Stimulated activated CD4-positive, alpha-beta T cell treated with anti-CD3 and anti-CD28 coated beads, TNF-alpha, amount 100 ng/mL, for 1 hour (primary cell): ENCODE data around the gene C2orf81.
"Not testable (repeated sequence)": the region's sequence is repeated elsewhere in the genome, so short reads cannot be mapped to it uniquely, and the experiment has no call there.

ENCODE experiments used
- DNase-seq, 3 donors: peaks; one replicate each; pipeline ENCODE4 v3.0.0-alpha.2; 2020; ENCODE audit warnings: low read depth in 3 of 3, low spot score in 1 of 3

The C2orf81 gene

DNA sequence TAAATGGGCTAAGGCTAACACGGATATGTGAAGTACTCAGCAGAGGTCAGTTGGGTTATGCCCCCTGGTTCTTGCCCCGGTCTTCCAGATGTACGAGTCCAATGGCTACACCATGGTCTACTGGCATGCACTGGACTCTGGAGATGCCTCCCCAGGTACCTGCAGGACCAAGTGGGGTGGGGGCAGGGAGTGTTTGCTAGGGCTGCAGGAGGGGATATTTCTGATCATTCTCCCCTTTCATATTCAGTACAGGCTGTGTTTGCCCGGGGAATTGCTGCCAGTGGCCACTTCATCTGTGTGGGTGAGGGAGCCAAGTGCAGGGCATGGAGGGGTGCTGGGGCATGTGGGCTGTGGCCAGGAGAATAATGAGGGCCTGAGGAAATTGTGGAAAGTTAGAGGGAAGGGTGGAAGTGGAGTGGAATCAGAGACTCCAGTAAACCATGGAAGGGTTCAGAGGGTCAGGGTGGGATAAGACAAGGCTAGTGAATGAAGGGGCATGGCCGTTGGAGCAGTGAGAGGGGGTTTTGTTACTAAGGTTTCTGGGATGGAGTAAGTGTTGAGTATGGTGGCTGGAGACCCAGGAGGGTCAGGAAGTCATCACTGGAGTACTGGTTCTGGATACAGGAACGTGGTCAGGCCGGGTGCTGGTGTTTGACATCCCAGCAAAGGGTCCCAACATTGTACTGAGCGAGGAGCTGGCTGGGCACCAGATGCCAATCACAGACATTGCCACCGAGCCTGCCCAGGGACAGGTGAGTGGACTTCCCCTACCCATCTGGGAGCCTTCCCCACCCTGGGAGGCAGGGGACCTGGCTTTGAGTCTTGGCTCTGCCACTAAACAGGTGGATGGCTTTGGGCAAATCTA lies 2.0 kb upstream of the C2orf81 start:
- no peak for DNase-seq

DNA sequence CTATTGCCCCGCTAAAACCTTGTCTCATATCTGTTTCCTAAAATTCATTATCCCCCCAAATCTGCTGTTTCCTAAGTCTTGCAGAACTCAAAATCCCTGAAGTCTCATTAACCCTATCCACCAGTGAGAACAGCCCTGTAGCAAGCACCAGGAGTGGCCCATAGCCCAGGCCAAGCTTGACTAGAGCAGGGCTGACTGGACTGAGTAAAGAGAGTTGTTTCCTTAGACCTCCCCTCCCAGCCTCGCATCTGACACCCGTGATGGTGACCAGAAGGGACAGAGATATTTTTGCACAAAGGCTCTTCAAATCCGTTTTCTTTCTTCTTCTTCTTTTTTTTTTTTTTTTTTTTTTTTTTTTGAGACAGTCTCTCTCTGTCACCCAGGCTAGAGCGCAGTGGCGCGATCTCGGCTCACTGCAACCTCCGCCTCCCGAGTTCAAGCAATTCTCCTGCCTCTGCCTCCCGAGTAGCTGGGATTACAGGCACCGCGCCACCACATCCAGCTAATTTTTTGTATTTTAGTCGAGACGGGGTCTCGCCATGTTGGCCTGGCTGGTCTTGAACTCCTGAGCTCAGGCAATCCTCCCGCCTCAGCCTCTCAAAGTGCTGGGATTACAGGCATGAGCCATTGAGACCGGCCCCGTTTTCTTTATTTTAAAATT lies 846 bp downstream of the C2orf81 start:
- DNase-seq = not testable (repeated sequence)

DNA sequence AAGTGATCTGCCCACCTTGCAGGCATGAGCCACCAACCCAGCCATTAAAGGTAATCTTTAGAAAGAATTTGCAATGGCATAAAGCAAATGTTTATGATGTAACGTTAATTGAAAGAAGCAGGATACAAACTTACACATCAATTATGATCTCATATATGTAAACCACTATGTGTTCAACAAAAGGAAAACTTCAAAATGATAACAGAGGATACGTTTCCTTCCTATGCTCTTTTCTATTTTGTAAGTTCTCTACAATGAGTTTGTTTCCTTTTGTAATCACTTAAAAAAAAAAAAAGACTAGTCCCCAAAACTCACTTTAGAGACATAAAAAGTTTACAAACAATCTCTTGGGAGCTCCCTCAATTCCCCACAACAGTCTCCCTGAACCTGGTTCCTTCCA lies 1.4 kb downstream of the C2orf81 start:
- DNase-seq = no peak

DNA sequence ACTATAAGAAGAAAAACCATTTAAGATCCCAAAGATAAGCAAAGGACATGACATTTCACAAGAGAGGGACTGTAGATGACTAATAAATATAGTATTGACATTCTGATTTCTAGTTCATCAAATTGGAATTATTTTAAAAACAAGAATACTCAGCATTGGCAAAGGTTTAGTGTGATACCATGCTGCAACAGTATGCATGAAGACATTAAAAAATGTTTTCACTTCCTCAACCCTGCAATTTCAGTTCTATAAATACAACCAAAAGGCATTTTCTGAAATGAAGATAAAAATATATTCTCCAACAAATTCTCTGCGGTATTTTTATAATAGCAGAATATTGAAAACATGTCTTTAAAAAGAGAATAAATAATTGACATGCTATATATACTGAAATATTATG lies 2.1 kb downstream of the C2orf81 start:
- DNase-seq = no peak

DNA sequence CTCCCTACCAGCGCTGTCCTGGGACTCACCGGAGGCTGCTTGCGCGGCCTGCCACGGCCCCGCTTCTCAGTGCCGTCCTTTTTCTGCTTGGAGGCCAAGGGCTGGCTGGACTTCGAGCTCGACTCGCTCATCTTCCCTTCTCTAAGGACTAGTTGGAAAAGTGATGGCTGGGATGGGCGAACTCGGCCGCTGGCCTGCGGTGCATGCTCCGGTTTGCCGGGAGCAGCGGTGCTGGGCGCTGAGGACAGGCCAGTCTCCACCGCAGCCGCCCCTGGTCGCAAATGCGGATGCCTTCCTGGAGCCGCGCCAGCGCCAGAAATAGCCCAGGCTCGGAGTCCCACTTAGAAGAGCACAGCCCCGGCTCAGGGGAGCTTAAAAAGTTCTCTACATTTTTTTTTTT lies 3.1 kb downstream of the C2orf81 start:
- no peak for DNase-seq

DNA sequence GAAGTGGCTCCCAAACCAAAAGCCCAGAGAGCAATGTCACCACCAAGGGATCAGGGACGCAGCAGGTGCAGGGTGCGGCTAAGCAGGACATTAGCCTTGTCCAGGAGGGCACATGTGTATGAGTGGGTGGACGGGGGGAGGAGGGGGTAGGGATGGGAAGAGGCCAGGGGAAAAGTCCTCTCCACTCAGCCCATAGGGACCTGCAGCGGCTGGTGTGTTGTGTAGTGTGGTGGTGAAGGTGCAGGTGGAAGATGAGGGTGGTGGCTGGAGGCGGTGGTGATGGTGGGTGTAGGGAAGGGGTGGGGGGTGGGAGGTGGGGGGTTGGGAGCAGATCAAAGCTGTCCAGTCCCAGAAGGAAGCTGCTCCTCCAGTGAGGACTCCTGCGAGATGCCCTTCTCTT lies 3.7 kb downstream of the C2orf81 start:
- no peak for DNase-seq

DNA sequence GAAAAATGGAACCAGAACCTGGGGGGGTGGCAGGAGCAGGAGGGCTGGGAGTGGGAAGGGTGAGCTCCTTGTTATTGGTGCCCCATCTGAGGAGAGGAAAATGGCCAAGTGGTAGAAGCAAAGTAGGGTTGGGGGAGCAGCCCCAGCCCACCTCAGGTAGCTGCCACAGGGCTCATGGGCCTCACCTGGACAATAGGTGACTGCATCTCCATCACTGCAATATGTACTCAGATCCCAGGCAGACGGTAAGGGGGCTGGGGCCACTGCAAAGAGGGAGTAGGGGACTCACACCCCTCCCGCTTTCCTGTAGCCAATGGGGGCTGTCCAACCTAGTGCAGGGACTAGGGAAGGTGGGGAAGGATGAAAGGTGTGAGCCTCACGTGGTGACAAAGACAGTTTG lies 4.2 kb downstream of the C2orf81 start:
- DNase-seq = no peak

DNA sequence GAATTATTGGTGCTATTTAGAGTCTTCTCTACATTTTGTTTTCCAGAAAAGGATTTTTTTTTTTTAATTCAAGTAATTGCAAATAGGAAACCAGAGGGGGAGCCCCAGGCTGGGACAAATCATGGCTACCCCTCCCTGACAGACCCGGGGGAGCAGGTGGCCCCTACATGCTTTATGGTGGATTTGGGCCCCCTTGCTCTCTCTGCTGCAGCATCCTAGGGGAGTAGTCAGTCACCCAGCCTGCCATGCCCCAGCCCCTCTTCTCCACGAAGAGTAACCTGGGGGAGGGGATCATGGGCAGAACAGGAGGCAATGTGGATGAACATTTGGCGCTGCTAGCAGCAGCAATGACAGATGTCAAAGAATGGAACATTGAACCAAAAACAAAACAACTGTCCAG lies 4.6 kb downstream of the C2orf81 start:
- DNase-seq = no peak

DNA sequence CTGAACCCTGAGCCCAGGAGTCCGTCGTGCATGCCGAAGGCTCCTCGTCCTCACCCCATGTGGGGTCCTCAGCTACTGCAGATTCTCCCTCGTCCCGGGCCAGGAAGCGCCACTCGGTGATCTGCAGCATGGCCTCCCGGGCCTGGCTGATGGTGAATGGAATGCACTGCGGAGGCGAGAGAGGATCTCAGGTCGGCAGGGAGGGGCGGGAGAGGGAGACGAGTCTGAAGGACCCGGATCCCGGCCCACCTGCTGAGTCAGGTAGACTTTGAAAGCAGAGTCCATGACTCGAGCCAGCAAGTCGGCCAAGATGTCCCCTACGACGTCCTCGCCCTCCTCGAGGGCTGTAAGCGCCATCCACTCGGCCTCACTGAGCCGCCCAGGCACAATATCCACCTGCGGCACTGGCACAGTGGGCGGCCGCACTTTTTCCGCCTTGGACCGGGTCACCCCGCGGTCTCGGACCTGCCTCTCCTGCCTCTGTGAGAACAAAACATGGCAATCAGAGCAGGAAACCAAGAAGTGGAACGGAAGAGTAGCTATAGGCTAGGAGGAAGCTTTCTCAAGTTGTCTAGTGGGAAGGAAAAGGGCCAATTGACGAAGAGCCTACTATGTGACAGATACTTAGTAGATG lies 5.5 kb downstream of the C2orf81 start:
- no peak for DNase-seq

DNA sequence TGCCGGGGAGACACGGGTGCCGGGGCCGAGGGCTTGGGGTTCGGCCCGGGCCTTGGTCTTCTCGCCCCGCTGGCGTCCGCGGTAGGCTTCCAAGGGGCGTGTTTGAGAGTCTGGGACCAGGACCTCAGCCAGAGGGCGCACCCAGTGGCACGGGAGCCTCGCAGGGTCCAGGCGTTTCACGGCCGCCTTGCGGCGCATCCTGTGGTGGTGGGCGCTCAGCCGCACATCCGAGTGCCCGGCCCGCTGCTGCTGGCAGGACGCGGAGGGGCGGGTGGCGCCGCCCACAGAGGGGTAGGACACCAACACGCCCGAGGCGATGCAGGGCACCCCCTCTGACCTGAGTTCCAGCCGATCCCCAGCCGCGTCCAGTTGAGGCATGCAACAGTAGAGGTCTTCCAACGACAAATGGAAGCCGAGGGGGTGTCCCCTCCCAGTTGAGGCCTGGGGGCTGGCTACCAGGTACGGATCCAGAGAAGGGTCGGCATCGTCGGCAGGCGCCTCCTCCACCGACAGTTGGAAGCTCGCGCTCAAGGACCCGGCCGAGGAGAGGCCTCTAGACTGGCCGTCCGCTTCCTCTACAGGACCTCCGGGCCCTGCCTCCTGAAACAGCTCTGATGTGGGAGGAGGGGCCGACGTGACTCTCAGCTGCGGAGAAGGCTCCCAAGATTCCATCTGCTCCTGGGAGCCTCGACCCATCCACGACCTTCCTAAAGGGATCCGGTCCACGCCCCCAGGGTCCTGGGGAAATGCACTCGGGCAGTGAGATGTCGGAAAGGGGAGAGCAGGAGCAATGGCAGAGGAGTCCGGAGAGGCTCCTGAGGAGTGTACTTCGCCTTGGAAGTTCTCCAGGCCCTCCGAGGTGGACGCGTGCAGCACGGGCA lies 6.3 kb downstream of the C2orf81 start:
- DNase-seq = no peak

DNA sequence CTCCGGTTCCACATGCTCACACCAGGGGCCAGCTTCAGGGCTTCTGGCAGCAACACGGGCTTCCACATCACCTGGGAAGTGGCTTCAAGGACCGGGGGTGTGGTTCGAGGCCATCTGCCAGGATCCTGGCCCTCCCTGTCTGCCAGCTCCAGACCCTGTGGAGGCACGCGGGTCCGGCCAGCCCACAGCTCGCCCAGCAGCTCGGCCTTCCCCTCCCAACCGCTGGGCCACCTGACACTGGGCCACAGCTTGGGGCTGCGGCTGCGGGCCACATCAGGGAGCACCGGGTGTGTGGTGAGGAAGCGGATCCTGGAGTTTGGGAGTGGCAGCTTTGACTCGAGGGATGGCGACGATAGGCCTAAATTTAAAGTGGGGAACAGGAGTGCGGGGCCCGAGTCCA lies 7.0 kb downstream of the C2orf81 start:
- no peak for DNase-seq

DNA sequence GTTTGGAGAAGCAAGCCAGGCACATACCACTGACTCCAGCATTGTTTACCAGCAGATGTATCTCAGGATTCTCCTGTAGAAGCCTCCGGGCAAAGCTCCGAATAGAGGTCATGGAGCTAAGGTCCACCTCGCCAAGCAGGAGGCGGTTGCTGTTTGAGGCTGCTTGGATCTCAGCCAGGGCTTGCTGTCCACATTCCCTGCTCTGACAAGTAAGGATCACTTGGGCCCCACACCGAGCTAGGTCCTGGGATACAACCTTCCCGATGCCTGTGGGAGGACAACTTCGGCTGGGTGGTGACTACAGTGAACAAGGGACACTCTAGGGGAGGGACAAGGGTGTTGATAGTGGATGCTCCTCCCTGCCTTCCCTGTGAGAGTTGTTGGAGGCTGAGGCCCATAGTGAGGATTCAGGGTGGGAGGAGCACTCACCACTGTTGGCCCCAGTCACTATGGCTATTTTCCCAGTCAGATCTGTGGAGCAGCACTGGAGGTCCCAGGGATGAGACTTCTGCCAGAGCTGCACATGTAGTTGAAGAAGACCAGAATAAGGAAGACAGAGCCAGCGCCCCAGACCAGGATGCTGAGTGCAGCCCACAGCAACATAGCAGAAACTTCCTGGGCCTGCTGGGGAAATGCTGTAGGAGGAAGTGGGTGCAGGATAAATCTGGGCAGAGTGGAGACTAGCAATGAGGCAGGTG lies 8.3 kb downstream of the C2orf81 start:
- no peak for DNase-seq

DNA sequence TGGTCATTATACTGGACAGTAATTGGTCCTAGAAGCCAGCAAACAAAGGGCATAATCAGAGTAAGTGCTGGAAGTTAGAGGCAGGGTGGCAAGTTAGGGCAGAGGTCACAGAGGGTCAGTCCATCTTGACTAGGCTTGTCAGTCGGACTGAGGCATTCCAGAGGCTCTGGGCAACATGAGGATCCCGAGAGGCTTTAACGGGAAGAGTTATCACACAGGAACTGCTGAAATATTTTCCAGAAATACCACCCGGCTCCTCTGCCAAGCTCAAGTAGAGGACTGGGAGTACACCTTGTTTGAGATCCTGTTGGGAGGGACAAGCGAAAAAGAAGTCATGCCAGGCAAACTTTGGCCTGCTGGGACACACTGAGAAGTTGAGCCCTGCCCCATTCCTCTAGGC lies 13.7 kb downstream of the C2orf81 start:
- no peak for DNase-seq

DNA sequence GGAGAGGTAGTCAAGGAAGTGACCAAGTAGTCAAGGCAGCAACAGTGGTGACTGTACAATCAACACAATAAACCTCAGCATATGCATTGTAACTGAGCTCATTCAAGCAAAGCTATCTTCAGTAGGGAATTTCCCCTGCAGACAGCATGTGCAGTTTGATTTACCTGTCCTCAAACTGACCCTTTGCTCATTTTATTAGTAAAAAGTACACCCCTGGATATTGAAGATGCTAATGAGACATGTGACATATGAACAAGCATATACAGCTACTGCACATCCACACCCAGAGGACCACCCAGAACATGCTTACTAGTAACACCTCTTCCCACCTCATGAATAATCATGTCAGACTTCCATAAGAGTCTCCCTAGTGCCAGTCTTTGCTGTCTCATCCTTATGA lies 15.4 kb downstream of the C2orf81 start:
- DNase-seq = no peak

DNA sequence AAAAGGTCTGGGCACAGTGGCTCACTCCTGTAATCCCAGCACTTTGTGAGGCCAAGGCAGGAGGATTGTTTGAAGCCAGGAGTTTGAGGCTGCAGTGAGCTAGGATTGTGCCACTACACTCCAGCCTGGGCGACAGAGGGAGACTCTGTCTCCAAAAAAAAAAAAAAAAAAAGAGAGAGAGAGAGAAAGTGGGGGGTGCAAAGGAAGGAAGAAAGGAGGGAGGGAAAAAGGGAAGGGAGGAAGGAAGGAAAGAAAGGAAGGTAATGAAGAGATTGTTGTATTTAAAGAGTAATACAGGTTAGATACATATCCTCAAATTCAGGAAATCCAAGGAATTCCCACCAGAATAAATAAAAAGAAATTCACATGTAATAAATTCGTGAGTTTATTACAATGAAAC lies 19.5 kb downstream of the C2orf81 start:
- no peak for DNase-seq

DNA sequence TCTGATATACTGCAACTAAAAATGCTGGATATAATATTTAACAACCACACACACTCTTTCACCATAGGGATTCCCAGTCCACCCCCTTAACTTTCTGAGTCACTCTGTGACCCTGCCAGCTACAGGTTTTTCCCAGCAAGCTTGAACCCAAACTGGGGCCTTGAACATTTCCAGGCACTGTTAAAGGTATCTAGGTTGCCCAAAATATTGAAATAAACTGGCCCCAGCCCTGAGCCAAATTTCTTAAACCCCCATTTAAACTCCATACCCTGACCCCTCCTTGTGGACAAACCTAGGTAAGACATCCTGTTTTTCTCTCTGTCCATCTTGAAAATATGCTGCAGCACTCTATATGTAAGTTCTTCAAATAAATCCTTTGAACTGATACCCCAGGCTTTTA lies 21.6 kb downstream of the C2orf81 start:
- no peak for DNase-seq

DNA sequence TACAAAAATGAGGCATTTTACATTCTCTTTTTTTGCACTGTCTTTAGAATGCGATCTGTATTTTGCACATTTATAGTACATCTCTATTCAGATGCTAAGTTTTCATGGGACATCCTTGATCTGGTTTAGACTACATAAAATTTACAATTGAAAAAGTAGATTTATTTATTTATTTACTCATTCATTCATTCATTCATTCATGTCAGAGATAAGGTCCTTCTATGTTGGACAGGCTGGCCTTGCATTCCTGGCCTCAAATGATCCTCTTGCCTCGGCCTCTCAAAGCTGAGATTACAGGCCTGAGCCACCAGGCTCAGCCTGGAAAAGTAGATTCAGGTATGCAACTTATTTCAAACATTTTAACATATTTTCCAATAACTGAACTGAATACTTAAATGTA lies 25.3 kb downstream of the C2orf81 start:
- DNase-seq = no peak

DNA sequence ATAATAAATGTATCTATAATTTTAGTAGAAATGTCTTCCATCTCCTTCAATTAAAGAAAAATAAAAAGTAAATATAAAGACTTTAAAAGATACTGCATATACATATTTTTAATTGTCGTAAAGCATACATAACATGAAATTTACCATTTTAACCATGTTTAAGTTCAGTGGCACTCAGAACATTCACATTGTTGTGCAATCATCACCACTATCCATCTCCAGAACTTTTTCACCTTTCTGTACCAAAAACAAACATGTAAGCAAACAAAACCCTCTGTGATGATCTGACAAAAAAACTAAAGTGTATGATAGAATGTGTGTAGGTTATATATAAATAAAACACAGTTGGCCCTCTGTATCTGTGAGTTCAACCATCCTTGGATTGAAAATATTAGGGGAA lies 27.9 kb downstream of the C2orf81 start:
- no peak for DNase-seq

DNA sequence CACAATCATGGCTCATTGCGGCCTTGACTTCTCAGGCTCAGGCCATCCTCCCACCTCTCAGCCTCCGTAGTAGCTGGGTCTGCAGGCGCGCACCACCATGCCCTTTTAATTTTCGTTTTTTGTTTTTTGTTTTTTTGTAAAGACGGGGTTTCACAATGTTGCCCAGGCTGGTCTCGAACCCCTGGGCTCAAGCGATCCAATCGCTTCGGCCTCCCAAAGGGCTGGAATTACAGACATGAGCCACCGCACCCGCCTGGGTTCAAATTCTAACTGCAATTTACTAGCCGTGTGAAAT lies 29.0 kb downstream of the C2orf81 start:
- no peak for DNase-seq

DNA sequence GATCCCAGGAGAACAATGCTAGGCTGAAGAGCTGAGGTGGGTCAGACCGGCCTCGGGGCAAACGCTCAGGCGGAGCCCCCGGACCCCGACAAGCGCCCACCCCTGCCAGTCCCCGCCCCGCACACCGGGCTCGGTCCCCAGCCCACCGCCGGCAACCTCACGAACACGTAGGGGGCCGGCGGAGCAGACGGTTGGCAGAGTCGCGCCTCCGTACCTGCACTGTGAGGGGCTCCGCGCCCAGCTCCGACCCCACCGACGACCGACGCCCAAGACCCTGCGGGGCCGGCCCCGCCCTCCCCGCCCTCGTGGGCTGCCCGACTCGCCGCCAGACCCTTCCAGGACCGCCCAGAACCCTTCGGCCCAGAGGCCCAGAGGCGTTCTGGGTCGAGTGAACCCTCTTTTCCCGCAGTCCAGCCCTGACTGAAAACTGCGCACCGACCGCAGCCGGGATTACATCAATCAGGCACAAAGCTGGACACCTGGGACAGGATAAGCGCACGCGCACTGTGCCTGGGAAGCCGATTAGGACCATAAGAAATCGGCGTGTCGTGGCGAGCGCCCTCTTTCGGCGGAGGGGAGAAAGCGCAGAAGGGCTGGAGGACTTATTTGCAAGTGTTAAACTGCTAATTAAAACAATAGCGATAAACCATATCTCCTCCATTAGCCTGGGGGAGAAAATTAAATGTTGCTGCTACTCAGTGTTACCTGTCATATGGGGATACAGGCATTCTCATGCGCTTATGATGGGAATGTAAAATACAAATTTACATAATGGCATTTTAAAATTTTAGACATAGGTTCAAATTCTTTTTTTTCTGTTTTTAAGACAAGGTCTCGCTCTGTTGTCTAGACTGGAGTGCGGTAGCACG lies 29.6 kb downstream of the C2orf81 start:
- peak; percentile 89 to 96 (median 93) for DNase-seq
